Suprapubic skin (tissue), 4 donors: ENCODE results near the gene FAM241A.

ENCODE experiments used
- CTCF ChIP-seq, 2 donors: fragments of 200-600 bp in 1 of 2; fragments of 450-650 bp in 1 of 2; sonication (generic) in 1 of 2; IDR thresholded peaks; one replicate each; pipeline ENCODE4 v1.5.1; 2016 to 2019; ENCODE audit warnings: antibody characterized with exemption in 2 of 2, mild to moderate bottlenecking in 1 of 2, moderate library complexity in 1 of 2
- POLR2A ChIP-seq, 2 donors: fragments of 450-650 bp; IDR thresholded peaks; one replicate each; pipeline ENCODE4 v1.6.1; 2017; ENCODE audit warnings: antibody characterized with exemption in 2 of 2, mild to moderate bottlenecking in 2 of 2, moderate library complexity in 2 of 2
- POLR2AphosphoS5 ChIP-seq, 3 donors: sonication (generic); formaldehyde crosslinking; IDR thresholded peaks; one replicate each; pipeline ENCODE4 v1.6.1; 2017; ENCODE audit warnings: antibody characterized with exemption in 3 of 3

- TF ChIP-seq CTCF (IDR thresholded peaks at IDR 0.05) = no peak
- no peak for TF ChIP-seq POLR2AphosphoS5 (IDR thresholded peaks at IDR 0.05)
- TF ChIP-seq POLR2A (IDR thresholded peaks at IDR 0.05) = no peak
These were observed 31.4 kb upstream of the FAM241A start for GRCh38 chr4:112113864-112114263.
